ENCODE measurements around the gene ZDHHC3.

Gene ZDHHC3

DNA sequence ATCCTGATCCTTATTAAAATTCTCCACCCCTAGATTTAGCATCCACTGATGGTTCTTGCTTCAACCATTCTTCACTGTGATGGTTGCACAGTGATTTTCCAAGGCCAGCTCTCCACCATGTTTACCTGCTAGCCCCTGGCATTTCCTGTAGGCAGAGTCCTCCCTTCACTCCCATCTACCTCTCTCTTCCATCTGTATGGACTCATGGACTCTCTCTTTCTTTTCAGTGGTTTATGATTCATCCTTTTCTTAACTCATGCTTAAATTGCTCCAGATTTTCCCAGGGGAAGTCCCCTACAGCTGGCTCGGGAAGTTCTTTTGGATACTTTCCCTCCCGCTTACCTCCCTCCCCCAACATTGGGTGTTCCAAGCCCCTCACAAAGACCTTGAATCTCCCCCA lies 82.9 kb downstream of the ZDHHC3 start:
- DNase-seq (ENCODE audit: low spot score): no peak

DNA sequence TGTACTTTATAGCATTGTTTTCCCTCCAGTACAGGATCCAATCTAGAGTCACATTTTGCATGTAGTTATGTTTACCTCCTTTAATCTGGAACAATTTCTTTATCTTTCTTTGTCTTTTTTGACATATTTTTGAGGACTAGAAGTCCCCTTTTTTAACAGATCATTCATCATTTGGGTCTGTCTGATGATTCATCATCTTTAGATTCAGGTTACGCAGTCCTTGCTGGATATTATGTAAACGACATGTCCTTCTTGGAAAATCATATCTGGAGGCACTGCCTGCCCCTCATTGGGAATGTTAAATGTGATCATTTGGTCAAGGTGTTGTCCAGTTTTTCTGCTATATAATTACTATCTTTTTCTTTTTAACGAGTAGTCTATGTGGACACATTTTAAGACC lies 83.3 kb downstream of the ZDHHC3 start:
- no peak for DNase-seq (ENCODE audit: low spot score)

DNA sequence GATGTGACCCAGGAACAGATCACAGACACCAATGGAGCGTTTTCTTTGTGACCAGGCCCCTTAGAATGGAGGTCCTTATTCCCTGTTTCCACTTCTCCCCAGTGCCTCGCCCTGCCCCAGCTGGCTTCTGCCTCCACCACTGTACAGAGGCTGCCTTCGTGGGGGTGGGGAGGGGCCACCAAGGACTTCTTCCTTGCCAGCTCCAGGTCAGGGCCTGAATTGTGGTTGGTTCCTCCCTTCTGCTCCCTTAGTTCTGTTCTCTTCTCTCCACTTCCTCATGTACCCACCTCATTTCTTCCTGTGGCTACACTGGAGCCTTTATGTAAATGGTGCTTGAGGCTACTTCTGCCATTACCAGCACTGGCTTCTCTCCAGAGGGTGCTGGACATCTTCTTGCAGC lies 85.1 kb downstream of the ZDHHC3 start:
- DNase-seq (ENCODE audit: low spot score): no peak

- no peak for DNase-seq (ENCODE audit: low spot score)
These were observed 85.7 kb downstream of the ZDHHC3 start for GRCh38 chr3:44890258-44890657.

GRCh38 chr3:44887101-44887500 lies 88.9 kb downstream of the ZDHHC3 start:
- no peak for DNase-seq (ENCODE audit: low spot score)

DNA sequence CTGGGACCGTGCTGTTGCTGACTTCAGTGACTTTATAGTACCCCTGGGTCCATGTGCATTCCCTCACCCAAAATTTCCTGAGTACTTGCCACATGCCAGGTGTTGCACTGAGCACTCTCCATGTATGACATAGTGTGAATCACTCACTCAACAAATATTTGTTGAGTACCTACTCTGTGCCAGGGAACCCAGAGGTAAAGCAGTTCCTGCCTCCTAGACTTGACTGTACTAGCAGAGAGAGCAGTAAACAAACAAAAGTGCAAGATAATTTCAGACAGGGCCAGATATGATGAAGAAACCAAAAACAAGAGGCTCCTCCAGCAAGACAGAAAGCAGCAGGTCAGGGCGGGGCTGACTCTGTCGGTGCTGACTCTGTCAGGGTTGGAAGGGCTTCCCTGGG lies 89.4 kb downstream of the ZDHHC3 start:
- no peak for DNase-seq (ENCODE audit: low spot score)

GRCh38 chr3:44885618-44886017 lies 90.4 kb downstream of the ZDHHC3 start:
- no peak for DNase-seq (ENCODE audit: low spot score)

GRCh38 chr3:44883999-44884431 lies 92.0 kb downstream of the ZDHHC3 start:
- no peak for DNase-seq (ENCODE audit: low spot score)

- no peak for DNase-seq (ENCODE audit: low spot score)
These were observed 92.6 kb downstream of the ZDHHC3 start for GRCh38 chr3:44883213-44883955.

GRCh38 chr3:44880284-44880683 lies 95.7 kb downstream of the ZDHHC3 start:
- DNase-seq (ENCODE audit: low spot score): no peak

DNA sequence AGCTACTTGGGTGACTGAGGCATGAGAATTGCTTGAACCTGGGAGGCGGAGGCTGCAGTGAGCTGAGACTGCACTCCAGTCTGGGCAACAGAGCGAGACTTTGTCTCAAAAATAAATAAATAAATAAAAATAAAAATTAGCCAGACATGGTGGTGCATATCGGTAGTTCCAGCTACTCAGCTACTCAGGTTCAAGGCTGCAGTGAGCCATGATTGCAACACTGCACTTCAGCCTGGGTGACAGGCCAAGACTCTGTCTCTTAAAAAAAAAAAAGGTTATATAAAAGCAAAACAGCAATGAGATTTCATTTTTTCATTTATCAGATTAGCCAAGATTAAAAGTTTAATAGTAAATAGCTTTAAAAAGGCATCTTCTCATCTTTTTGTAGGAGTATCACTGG lies 98.6 kb downstream of the ZDHHC3 start:
- DNase-seq (ENCODE audit: low spot score): no peak

DNA sequence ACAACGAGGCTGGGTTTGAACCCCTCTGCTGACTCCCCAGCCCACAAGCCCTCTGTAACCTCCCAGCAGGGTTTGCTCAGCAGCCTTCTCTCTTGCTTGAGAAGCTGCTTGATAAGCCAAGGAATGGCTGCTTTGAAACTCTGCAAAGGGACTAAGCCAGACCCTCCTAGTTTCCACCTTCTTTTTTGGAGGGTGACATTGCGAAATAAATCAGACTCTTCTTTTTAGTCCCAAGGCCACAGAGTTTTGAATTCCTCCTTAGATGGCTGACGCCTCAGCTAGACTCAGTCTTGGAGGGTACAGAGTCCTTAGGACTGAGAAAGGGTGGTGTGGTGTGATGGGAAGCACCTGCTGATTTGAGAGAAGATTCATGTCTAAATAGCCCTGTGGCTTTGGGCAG lies 100.4 kb downstream of the ZDHHC3 start:
- no peak for DNase-seq (ENCODE audit: low spot score)

Data from cerebellar cortex (tissue), 1 donor.